Endothelial cell of umbilical vein (primary cell): Measurements from ENCODE around the gene SMCO2. TPM values are rescaled to one million over a fixed set of nuclear protein-coding genes. Genes with fewer than 3 reads are reported as not detected.

Source experiments
- BruUV-seq: library from RNA; stranded (reverse); fragments of 400-500 nt; replicated peaks from 2 replicates; lab custom pipeline; 2021; lab: Mats Ljungman, UMichigan
- CTCF ChIA-PET: fragments of 300-600, 350-600 bp; sonication (Branson Sonifier 250); formaldehyde crosslinking; loops from one replicate; lab custom pipeline; 2021; ENCODE audit warnings: antibody characterized with exemption, inconsistent platforms; lab: Charles Lee
- POLR2A ChIA-PET: fragments of 300-600, 350-600 bp; sonication (Branson Sonifier 250); formaldehyde crosslinking; loops from one replicate; lab custom pipeline; 2021; ENCODE audit warnings: antibody characterized with exemption, inconsistent platforms; lab: Charles Lee
- DNase-seq: peaks from one replicate; pipeline ENCODE4 v3.0.0-alpha.2; 2011; ENCODE audit warnings: low read depth, low spot score
- FAIRE-seq: peaks from 2 replicates; lab custom pipeline; 2011; peaks lifted over from hg19 to GRCh38; lab: Jason Lieb, UNC
- H2AFZ ChIP-seq: 2 replicates; pipeline ENCODE4 v1.6.0; 2012; ENCODE audit warnings: low read depth, low read length, control low read depth, inconsistent platforms
- H3K27ac ChIP-seq: 2 replicates; pipeline ENCODE4 v1.5.1; 2011; ENCODE audit warnings: low read depth, mild to moderate bottlenecking, control low read depth, low read length, moderate library complexity; ENCODE audit not compliant: insufficient read depth
- H3K27me3 ChIP-seq, 2 experiments: 2 replicates each; pipeline versions ENCODE4 v1.6.0 to v1.6.1; 2011; ENCODE audit warnings: low read length in 2 of 2, mixed read lengths in 1 of 2; ENCODE audit not compliant: control insufficient read depth in 2 of 2, insufficient read depth in 2 of 2
- H3K36me3 ChIP-seq, 2 experiments: 2 replicates in 1 of 2; 3 replicates in 1 of 2; pipeline ENCODE4 v1.5.1; 2011; ENCODE audit warnings: low read length in 2 of 2, mild to moderate bottlenecking in 1 of 2, moderate library complexity in 1 of 2; ENCODE audit not compliant: control insufficient read depth in 2 of 2, insufficient read depth in 2 of 2; ENCODE audit errors: extremely low read depth in 1 of 2
- H3K4me1 ChIP-seq: 3 replicates; pipeline ENCODE4 v1.5.1; 2011; ENCODE audit warnings: mild to moderate bottlenecking, low read length; ENCODE audit not compliant: control insufficient read depth, insufficient read depth; ENCODE audit errors: extremely low read depth
- H3K4me2 ChIP-seq: 2 replicates; pipeline ENCODE4 v1.6.1; 2011; ENCODE audit warnings: low read length, control low read depth, mixed read lengths; ENCODE audit not compliant: insufficient read depth
- H3K4me3 ChIP-seq, 3 experiments: fragments of 200-600 bp in 1 of 3; sonication (generic), shearing (Covaris generic) in 1 of 3; replicated peaks in 1 of 3; 2 replicates each; pipeline ENCODE4 v1.5.1; 2011 to 2016; ENCODE audit warnings: control low read depth in 3 of 3, low read length in 3 of 3, mild to moderate bottlenecking in 2 of 3, inconsistent platforms in 1 of 3, low read depth in 1 of 3, moderate library complexity in 1 of 3; ENCODE audit not compliant: insufficient read depth in 1 of 3
- H3K79me2 ChIP-seq: 2 replicates; pipeline ENCODE4 v1.6.0; 2012; ENCODE audit warnings: low read length, inconsistent platforms; ENCODE audit not compliant: control insufficient read depth, insufficient read depth
- H3K9ac ChIP-seq: replicated peaks from 2 replicates; pipeline ENCODE3; 2011; ENCODE audit warnings: low read length, control low read depth; ENCODE audit not compliant: insufficient read depth; ENCODE audit errors: extremely low read depth
- H3K9me1 ChIP-seq: replicated peaks from 3 replicates; pipeline ENCODE4 v1.6.0; 2011; ENCODE audit warnings: mild to moderate bottlenecking, low read length; ENCODE audit not compliant: control insufficient read depth, insufficient read depth; ENCODE audit errors: extremely low read depth
- H3K9me3 ChIP-seq: replicated peaks from 2 replicates; pipeline ENCODE4 v1.5.1; 2012; ENCODE audit warnings: low read length, inconsistent platforms; ENCODE audit not compliant: control insufficient read depth, insufficient read depth
- H4K20me1 ChIP-seq: replicated peaks from 2 replicates; pipeline ENCODE3; 2011; ENCODE audit warnings: mild to moderate bottlenecking, low read length; ENCODE audit not compliant: control insufficient read depth, insufficient read depth; ENCODE audit errors: extremely low read depth
- EZH2 ChIP-seq: IDR thresholded peaks from 2 replicates; pipeline ENCODE4 v1.6.1; 2012; ENCODE audit warnings: borderline replicate concordance, low read depth, mild to moderate bottlenecking, moderate library complexity, low read length, inconsistent platforms; ENCODE audit not compliant: severe bottlenecking
- FOS ChIP-seq: IDR thresholded peaks from 2 replicates; pipeline ENCODE4 v1.6.1; 2011; ENCODE audit warnings: mild to moderate bottlenecking, low read length, moderate library complexity, borderline replicate concordance; ENCODE audit not compliant: insufficient read depth
- GATA2 ChIP-seq: IDR thresholded peaks from 2 replicates; pipeline ENCODE4 v1.7.0; 2011; ENCODE audit warnings: low read depth, mild to moderate bottlenecking, moderate library complexity, mixed read lengths, low read length; ENCODE audit not compliant: insufficient read length, insufficient read depth
- JUN ChIP-seq: IDR thresholded peaks from 2 replicates; pipeline ENCODE4 v1.6.1; 2011; ENCODE audit warnings: borderline replicate concordance, low read depth; ENCODE audit not compliant: insufficient read length, insufficient read depth
- MYC ChIP-seq: IDR thresholded peaks from one replicate; pipeline ENCODE4 v1.6.1; 2011; ENCODE audit warnings: mild to moderate bottlenecking, low read depth, low read length
- POLR2A ChIP-seq: IDR thresholded peaks from 2 replicates; pipeline ENCODE4 v1.6.1; 2012; ENCODE audit warnings: low read depth, mild to moderate bottlenecking, control low read depth, low read length
- POLR2AphosphoS5 ChIP-seq: IDR thresholded peaks from 2 replicates; pipeline ENCODE4 v1.6.1; 2012; ENCODE audit warnings: low read depth, mild to moderate bottlenecking, control low read depth, low read length, moderate library complexity; ENCODE audit not compliant: insufficient read depth
- dilution Hi-C: fragments of 300-500 bp; cut with MboI; formaldehyde crosslinking; loops from one replicate; pipeline ENCODE4 v1.15.0; 2019; ENCODE audit warnings: low sequenced_read_pairs; ENCODE audit not compliant: extremely low pct_ligation_motif_present
- intact Hi-C: fragments of 100-400 bp; cut with micrococcal nuclease; formaldehyde crosslinking; loops from one replicate; pipeline ENCODE4 v1.10.0; 2022
- polyA plus RNA-seq, 4 experiments: library from polyadenylated mRNA; depleted of rRNA in 3 of 4; stranded (reverse) in 3 of 4; unstranded in 1 of 4; fragments of >200 nt; gene quantifications; 2 replicates each; pipeline versions ENCODE4 v1.2.1 to v1.2.3, GENCODE V29; 2011 to 2012; ENCODE audit warnings: missing spikeins in 1 of 4
- total RNA-seq: library from RNA; stranded (reverse); gene quantifications from 2 replicates; pipeline ENCODE4 v1.2.3, GENCODE V29; 2021
- TF ChIP-seq, protein P1 (sequence below): IDR thresholded peaks from 2 replicates; pipeline ENCODE4 v1.6.1; 2011; ENCODE audit not compliant: insufficient read depth, insufficient read length
- TF ChIP-seq, protein P2 (sequence below), 2 donors: IDR thresholded peaks; 1 replicate in 1 of 2; 2 replicates in 1 of 2; pipeline ENCODE4 v1.5.1; 2011; ENCODE audit warnings: low read length in 2 of 2, mild to moderate bottlenecking in 2 of 2, moderate library complexity in 2 of 2, control low read depth in 1 of 2, inconsistent platforms in 1 of 2, low read depth in 1 of 2; ENCODE audit not compliant: insufficient read depth in 1 of 2; ENCODE audit errors: extremely low read depth in 1 of 2

Gene SMCO2
- total and polyA plus RNA-seq, 2 donors (not counting 3 experiments of a cell fraction or from before 2014, with no cell fraction given), result 0.33 to 0.49 TPM

DNA sequence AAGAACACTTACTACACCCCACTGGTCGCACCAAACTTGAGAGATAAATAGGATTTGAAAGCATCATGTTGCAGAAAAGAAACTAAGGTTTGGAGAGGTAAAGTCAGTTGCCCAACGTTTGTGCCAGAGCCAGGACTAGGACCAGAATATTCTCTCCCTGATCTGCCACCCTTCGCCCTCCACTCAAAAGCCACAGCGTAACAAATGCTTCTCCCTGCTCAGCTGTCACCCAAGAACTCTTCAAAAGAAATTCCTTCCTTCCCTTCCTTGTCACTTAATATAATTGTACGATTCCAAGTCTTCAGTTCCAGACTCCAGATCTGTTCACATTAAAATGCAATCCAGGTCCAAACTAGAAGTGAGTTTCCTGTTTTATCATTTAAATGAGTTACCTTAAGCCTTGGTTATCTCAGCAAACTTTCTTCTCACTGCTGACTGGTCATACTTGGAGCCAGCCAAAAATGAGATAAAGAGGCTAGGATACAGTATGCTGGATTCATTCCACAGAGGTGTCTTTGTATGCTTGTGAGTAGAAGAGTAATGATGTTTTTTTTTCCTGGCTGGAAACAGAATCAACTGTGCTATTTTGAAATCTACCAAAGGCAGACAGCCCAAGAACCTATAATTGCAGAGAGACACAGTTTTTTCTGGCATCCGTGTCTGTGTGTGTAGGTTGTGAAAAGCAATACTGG, 64.6 kb downstream of the SMCO2 start:
- no TSS peak for BruUV-seq
- H4K20me1 ChIP-seq, result no peaks in the 10 kb centered on the region
- H2AFZ ChIP-seq, result no peak overlapping the region
- intact Hi-C loops, result no loop called here
- no peak overlapping the region for H3K4me3 ChIP-seq
- DNase-seq (no peak), FAIRE-seq (no peak)
- H3K79me2 ChIP-seq, result no peaks in the 10 kb centered on the region
- ChIA-PET POLR2A (no interaction called here), CTCF (no interaction called here)
- dilution Hi-C loops, result no loop called here
- no peaks in the 10 kb centered on the region for H3K36me3 ChIP-seq
- H3K9me1 ChIP-seq, result no peaks in the 10 kb centered on the region
- no peaks in the 10 kb centered on the region for H3K4me1 ChIP-seq
- no peak overlapping the region for H3K9ac ChIP-seq
- no peak overlapping the region for H3K4me2 ChIP-seq
- H3K27ac ChIP-seq, result no peak overlapping the region
- no peak for TF ChIP-seq POLR2AphosphoS5
- TF ChIP-seq GATA2, result no peak
- TF ChIP-seq, protein P1, sequence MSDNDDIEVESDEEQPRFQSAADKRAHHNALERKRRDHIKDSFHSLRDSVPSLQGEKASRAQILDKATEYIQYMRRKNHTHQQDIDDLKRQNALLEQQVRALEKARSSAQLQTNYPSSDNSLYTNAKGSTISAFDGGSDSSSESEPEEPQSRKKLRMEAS, result no peak
- no peak for TF ChIP-seq JUN
- H3K9me3 ChIP-seq, result no peaks in the 10 kb centered on the region
- H3K27me3 ChIP-seq, result no peaks in the 10 kb centered on the region

DNA sequence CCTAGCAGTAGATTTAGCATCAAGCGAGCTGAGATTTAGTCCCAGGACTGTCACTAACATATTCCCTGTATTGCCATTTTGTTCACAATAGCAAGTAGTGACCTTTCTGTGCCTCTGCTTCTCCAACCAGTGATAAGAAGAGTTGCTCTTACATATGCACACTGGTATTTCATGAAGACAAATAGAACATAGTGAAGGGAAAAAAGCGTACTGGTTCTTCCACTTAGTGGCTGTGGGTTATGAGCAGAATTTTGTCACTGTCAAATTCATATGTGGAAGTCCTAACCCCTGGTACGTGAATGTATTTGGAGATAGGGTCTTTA, 65.1 kb downstream of the SMCO2 start:
- Histone ChIP-seq H3K4me3 (no peak overlapping the region), H3K27me3 (no peaks in the 10 kb centered on the region), H3K27ac (no peak overlapping the region), H3K4me2 (no peak overlapping the region), H3K36me3 (no peaks in the 10 kb centered on the region), H3K4me1 (no peaks in the 10 kb centered on the region), H3K9me3 (no peaks in the 10 kb centered on the region), H3K9me1 (no peaks in the 10 kb centered on the region), H3K79me2 (no peaks in the 10 kb centered on the region), H3K9ac (no peak overlapping the region), H2AFZ (no peak overlapping the region), H4K20me1 (no peaks in the 10 kb centered on the region)
- no TSS peak for BruUV-seq
- intact Hi-C loops, result no loop called here
- DNase-seq (no peak), FAIRE-seq (no peak)
- TF ChIP-seq FOS (no peak), GATA2 (no peak), POLR2AphosphoS5 (no peak), EZH2 (no peak), JUN (no peak), POLR2A (no peak), MYC (no peak)
- TF ChIP-seq, protein P1, result no peak
- TF ChIP-seq, protein P2, sequence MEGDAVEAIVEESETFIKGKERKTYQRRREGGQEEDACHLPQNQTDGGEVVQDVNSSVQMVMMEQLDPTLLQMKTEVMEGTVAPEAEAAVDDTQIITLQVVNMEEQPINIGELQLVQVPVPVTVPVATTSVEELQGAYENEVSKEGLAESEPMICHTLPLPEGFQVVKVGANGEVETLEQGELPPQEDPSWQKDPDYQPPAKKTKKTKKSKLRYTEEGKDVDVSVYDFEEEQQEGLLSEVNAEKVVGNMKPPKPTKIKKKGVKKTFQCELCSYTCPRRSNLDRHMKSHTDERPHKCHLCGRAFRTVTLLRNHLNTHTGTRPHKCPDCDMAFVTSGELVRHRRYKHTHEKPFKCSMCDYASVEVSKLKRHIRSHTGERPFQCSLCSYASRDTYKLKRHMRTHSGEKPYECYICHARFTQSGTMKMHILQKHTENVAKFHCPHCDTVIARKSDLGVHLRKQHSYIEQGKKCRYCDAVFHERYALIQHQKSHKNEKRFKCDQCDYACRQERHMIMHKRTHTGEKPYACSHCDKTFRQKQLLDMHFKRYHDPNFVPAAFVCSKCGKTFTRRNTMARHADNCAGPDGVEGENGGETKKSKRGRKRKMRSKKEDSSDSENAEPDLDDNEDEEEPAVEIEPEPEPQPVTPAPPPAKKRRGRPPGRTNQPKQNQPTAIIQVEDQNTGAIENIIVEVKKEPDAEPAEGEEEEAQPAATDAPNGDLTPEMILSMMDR (IDR thresholded peaks at IDR 0.05; ENCODE audit: extremely low read depth in 1 of 2, insufficient read depth in 1 of 2, low read depth in 1 of 2, low read length in 2 of 2), result no peak
- dilution Hi-C loops, result no loop called here
- ChIA-PET CTCF (no interaction called here), POLR2A (no interaction called here)
